ENCODE results near the gene SEMA6C.

Gene SEMA6C

DNA sequence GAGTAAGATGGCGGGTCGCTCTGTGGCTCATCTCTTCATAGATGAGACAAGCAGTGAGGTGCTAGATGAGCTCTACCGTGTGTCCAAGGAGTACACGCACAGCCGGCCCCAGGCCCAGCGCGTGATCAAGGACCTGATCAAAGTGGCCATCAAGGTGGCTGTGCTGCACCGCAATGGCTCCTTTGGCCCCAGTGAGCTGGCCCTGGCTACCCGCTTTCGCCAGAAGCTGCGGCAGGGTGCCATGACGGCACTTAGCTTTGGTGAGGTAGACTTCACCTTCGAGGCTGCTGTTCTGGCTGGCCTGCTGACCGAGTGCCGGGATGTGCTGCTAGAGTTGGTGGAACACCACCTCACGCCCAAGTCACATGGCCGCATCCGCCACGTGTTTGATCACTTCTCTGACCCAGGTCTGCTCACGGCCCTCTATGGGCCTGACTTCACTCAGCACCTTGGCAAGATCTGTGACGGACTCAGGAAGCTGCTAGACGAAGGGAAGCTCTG is 12.4 kb upstream of the SEMA6C start:
- DNase-seq: peak; percentile 49

GRCh38 chr1:151158326-151158725 is 11.9 kb upstream of the SEMA6C start:
- DNase-seq: no peak

- DNase-seq: no peak
Measured at GRCh38 chr1:151157067-151157531, 10.7 kb upstream of the SEMA6C start.

DNA sequence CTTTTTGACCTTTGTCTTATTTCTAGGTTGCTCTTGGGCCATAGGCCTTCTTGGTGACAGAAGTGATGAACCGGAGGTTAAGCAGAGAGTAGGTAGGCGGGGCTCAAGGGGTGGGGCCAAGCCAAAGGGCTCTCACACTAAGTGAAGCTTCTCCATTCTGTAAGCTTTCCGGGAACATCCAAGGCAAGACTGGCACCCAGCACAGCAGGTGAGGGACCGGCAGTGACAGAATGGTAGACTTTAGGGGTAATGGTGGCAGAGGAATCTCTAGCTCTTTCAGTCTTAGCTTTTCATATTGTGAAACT is 10.0 kb upstream of the SEMA6C start, which contains the start of gene TNFAIP8L2:
Gene TNFAIP8L2 (plus strand): TSS at position 135 of the 305 bp plus-strand sequence. CDS start 2,049 bp downstream, outside the sequence.
- peak; percentile 69 for DNase-seq

DNA sequence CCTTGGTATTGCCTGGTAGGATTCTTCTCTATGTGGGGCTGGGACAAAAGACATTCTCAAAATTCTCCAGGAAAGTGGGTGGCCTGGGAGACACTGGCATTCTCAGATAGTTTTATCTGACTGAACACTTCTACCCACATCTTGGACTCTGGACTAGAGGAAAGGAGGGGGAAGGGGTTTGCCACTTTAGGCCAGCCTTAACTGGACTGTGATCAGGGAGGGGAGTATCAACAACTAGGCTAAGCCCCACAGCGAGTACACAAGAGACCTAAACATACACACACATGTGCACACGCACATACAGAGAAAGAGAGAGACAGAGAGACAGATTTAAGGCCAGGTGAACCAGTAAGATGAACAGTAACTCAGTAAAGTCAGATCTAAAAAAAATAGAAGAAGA is 1.2 kb upstream of the SEMA6C start:
- no peak for DNase-seq

DNA sequence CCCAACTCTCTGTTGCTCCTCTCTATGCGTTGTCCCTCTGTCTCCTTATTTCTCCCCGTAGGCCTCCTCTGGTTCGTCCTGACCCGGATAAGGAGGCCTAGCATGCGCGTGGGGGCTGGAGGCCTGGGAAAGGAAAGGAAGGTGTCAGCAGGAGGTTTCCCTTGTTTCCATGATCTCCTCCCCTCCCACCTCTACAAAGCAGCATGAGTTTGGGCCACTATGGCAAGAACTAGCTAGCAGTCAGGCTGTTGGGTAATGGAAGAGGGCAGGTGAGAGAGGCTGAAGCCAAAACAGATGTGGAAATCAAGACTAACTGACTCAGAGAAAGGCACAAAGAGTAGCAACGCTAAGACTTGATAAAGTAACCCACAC is 687 bp upstream of the SEMA6C start:
- no peak for DNase-seq

DNA sequence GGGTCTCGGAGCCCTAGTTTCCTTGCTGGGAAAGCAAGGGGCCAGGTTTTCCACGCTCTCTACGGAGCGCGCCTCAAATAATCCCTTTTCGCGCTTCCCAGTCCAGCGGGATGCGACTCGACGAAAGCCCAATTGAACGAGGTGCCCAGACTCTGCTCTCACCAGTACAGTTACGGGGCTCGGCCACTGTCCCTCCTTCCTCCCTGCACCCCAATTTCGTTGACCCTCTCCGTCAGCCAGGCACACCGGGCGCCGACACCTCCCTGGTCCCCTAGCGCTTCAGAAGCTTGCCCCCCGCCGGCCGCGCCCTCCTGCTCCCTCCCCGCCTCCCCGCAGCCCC is 389 bp downstream of the SEMA6C start:
- no peak for DNase-seq

- no peak for DNase-seq
Measured at GRCh38 chr1:151145304-151146071, 943 bp downstream of the SEMA6C start.

DNA sequence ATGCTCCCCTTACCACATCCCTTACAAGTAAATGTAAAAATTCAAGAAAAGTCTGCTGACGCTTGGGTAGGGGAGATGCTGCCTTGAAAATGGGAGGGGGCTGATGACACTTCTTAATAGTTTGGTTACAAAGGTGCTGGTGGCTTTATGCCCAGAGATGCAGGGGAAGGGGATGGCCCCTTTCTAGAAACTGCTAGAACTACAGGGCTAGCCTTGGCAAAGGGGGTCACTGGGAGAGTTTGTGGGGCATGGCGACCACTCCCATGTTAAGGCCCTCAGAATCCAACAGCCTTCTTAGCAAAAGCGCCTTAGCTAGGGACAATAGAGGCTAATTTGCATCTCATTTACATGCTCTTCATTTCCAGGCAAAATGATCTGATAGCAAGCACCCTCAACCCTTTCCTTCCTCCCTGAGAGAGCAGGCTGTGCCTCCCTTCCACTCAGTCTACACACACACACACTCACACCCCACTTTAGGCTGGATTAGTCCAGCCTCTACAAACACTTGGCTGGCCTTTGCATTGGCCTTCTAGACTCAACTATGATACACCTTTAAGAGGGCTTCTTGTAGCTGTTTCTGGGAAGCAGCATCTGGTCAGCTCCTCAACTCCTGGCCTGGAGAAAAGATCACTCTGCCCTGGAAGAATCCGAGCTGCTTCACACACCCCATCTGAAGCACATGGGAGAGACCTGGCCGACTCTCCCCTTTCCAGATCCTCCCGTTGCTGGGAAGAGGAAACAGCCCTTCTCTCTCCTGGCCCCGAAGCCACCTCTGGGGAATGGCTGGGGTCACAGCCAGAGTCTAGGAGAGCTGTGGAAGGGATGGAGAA is 1.7 kb downstream of the SEMA6C start:
- DNase-seq: no peak

- DNase-seq: no peak
Measured at GRCh38 chr1:151143986-151144385, 2.4 kb downstream of the SEMA6C start.

- DNase-seq: no peak
Measured at GRCh38 chr1:151143057-151143435, 3.4 kb downstream of the SEMA6C start.

- DNase-seq: no peak
Measured at GRCh38 chr1:151142411-151143056, 3.9 kb downstream of the SEMA6C start.

DNA sequence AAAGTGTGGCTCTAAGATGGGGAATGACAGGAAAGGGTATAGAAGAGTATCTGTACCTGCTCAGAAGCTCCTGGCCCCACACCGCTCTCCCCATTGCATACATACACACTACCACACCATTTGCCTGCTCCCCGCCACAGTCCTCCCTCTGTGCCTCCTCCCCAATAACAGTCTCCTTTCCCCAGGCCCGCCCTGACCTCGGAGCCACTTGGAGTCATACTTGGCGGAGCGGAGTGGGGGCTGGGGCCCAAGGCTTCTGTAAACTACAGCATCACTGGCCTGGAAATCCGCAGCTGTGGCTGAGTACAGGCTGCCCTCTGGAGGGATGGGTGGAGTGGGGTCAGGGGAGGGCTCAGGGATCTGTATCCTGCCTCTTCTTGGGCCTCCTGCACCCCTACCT is 8.6 kb downstream of the SEMA6C start:
- DNase-seq: no peak

GRCh38 chr1:151135433-151136385 is 10.7 kb downstream of the SEMA6C start:
- no peak for DNase-seq

DNA sequence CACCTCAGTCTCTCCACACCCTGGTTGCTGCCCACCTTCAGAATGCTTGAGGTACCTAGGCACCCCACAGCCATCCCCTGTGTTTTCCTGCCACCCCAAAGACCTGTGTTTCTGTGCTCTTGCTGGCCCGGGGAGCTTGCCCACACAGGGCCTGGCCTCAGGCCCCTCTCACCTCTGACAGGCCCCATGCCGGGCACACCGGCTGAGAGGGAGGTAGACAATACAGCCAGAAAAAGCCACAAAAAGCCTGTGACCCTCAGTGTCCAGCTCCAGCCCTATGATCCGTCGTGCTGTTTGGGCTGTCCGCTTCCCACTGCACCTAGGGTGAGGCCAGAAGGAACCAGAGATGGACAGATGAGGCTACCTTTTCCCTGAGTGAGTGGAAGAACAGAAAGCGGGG is 11.4 kb downstream of the SEMA6C start:
- DNase-seq: no peak

GRCh38 chr1:151134396-151134795 is 12.0 kb downstream of the SEMA6C start:
- DNase-seq: no peak

GRCh38 chr1:151133018-151133806 is 13.2 kb downstream of the SEMA6C start:
- DNase-seq: no peak

GRCh38 chr1:151132335-151133017 is 14.0 kb downstream of the SEMA6C start:
- DNase-seq: no peak

- DNase-seq: no peak
Measured at GRCh38 chr1:151131701-151132334, 14.6 kb downstream of the SEMA6C start.

- DNase-seq: no peak
Measured at GRCh38 chr1:151130987-151131586, 15.3 kb downstream of the SEMA6C start.

Data from RPMI8226 (cell line).